GM19438 (cell line): Measurements from ENCODE around the gene RPAP2.

Experiments used
- ATAC-seq: cut with Tn5 transposase; IDR thresholded peaks from one replicate; pipeline ENCODE4 v1.9.1; 2021; ENCODE audit warnings: low read depth; ENCODE audit not compliant: unreplicated experiment

Gene RPAP2

GRCh38 chr1:92442351-92442750, 143.5 kb downstream of the RPAP2 start:
- no peak for ATAC-seq

GRCh38 chr1:92443893-92444292, 145.0 kb downstream of the RPAP2 start:
- ATAC-seq: no peak

DNA sequence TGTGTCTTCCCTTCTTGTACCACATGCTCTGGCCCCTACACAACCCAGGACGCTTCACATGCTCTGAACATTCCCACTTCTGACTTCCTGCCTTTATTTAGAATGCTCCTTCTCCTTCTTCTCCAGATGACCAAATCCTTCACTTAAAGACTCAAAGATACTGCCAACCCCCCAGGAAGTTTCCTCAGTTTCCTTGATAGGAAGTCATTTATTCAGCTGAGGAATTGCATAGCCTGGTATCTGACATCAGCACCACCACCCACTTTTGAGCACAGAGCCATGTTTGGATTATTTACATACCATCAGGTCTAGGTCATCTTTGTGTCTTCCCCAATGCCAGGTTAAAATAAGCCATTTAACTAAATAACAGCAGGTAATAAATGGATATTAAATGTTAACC, 145.5 kb downstream of the RPAP2 start:
- ATAC-seq: no peak

GRCh38 chr1:92445865-92446264, 147.0 kb downstream of the RPAP2 start:
- ATAC-seq: no peak

GRCh38 chr1:92446546-92446945, 147.7 kb downstream of the RPAP2 start:
- no peak for ATAC-seq

- ATAC-seq: no peak
Observed at GRCh38 chr1:92447033-92447681, 148.3 kb downstream of the RPAP2 start.

DNA sequence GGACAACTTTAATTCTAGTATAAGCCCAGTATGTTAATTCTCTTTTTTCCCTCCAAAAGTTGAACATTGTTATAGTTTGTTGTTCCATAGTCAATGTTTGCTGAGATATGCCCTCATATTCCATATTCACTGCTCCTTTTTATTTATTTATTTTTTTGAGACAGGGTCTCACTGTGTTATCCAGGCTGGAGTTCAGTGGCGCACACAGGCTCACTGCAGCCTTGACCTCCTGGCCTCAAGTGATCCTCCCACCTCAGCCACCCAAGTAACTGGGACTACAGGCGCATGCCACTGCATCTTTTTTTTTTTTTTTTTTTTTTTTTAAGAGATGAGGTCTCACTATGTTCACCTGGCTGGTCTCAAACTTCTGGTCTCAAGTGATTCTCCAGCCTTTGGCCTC, 149.1 kb downstream of the RPAP2 start:
- ATAC-seq: no peak
